Retina (tissue), 1 donor: ENCODE measurements around the gene VMAC.
"Not testable (repeated sequence)": the region's sequence is repeated elsewhere in the genome, so short reads cannot be mapped to it uniquely, and the experiment has no call there.

Experiments
- DNase-seq: peaks from one replicate; pipeline ENCODE4 v3.0.0-alpha.2; 2016

VMAC gene

GRCh38 chr19:5884065-5884811, 20.4 kb upstream of the VMAC start:
- DNase-seq = not testable (repeated sequence)

GRCh38 chr19:5889288-5889971, 15.2 kb upstream of the VMAC start:
- DNase-seq = no peak

- no peak for DNase-seq
Measured at GRCh38 chr19:5890099-5890498, 14.6 kb upstream of the VMAC start.

GRCh38 chr19:5891572-5891937, 13.1 kb upstream of the VMAC start:
- no peak for DNase-seq

GRCh38 chr19:5891938-5892771, 12.5 kb upstream of the VMAC start:
- peak; percentile 69 for DNase-seq

DNA sequence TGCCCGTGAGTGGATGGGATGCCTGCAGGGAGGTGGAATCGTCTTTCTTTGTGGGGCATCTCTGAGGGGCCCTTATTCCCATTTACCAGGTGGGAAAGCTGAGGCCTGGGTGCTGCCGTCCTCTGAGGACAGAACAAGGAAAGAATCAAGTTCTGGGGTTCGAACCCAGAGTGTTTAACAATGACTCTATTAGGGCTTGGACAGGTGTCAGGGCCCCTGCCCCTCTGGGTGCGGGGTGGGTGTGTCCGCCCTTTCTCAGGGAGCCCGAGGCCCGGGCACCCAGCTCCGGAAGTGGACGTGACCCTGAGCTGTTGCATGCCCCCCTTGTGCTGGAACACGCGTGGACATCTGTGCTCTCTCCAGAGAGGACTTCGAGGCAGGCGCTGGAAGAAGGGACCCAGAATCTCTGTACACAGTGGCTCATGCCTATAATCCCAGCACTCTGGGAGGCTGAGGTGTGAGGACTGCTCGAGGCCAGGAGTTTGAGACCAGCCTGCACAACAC, 11.8 kb upstream of the VMAC start:
- no peak for DNase-seq

GRCh38 chr19:5893296-5893903, 11.3 kb upstream of the VMAC start:
- no peak for DNase-seq

DNA sequence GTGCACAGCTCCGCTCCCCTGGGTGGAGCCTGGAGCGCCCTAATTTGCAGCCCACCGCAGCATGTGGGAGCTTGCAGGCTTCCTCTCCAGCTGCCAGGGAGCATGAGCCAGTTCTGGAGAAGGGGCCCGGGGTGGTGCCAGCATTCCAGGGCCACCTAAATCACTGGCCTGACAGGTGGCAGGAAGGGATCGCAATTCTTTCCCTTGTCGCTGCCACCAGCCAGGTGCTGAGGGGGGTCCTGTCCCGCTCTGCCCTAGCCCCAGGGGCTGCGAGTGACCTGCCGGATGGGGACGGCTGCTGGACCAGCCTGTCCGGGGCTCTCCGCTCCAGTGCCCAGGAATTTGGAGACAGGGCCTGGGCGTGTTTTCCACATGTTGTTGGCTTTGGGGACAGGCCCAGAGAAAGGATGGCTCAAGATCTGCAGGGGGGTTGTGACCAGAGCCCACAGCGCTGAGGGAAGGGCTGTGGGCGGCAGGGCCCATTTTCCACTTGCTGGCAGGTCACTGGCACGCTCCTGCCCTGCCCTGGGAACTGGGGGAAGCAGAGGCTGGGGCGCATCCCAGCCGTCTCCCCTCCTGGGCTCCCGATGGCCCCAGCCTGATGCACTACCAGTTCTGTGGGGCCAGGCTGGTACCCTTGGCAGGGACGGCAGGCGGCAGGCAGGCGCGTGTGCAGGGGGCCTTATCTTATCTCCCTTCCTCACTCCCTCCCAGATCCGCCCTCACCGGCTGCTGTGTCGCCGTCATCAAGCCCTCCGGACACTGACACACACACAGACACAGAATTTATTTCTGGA, 10.6 kb upstream of the VMAC start:
- no peak for DNase-seq

- no peak for DNase-seq
Measured at GRCh38 chr19:5894704-5895349, 9.8 kb upstream of the VMAC start.

DNA sequence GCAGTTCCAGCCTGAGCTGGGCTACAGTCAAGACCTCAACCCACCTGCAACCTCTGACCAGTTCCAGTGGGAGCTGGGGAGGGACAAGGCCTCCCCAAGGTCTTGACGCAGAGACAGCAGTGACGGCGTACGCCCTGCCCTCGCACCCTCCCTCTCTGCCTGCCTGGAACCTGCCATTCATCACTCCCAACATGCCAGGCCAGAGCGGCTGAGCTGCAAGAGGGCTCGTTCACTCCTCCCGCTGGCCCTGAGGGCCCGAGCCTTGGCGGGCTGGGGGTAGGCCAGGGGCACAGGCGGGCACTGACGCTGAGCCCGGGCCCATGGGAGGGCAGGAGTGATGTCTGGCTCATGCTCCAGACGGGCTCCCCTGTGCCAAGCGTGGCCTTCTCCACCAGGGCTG, 9.3 kb upstream of the VMAC start:
- no peak for DNase-seq

- no peak for DNase-seq
Measured at GRCh38 chr19:5895890-5896289, 8.8 kb upstream of the VMAC start.

DNA sequence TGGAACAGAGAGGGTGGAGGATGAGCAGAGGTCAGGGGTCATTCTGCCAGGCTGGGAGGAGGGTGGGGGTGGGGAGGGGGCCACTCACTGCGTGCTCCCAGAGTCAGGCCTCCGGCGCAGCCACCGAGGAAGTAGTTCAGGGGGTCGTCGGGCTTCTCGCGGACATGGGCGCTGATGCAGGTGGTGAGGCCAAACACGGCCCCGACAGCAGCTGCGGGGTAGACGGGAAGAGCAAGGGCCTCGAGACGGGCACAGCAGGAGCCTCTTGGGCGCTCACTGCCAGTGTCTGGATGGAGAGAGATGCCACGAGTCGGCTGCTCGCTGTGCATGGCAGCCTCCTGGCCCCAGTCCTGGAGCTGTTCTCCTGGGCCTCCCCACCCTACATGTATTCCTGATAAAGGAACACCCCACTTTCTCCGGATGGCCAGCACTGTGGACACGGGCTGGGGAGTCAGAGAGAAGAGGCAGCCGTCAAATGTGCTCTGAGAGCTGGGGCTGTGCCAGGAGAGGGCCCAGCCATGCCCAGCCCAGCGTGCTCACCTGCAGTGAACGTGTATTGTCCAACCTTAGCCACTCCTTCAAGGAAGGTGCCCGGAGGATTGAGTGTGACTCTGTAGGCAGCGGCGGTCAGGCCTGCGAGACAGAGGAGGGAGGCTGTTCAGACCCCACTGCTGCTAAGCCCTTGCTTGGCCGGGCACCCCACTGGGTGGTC, 8.2 kb upstream of the VMAC start:
- no peak for DNase-seq

- DNase-seq = no peak
Measured at GRCh38 chr19:5897189-5897969, 7.3 kb upstream of the VMAC start.

GRCh38 chr19:5899728-5900526, 4.7 kb upstream of the VMAC start:
- DNase-seq = no peak

- no peak for DNase-seq
Measured at GRCh38 chr19:5900976-5901375, 3.7 kb upstream of the VMAC start.

DNA sequence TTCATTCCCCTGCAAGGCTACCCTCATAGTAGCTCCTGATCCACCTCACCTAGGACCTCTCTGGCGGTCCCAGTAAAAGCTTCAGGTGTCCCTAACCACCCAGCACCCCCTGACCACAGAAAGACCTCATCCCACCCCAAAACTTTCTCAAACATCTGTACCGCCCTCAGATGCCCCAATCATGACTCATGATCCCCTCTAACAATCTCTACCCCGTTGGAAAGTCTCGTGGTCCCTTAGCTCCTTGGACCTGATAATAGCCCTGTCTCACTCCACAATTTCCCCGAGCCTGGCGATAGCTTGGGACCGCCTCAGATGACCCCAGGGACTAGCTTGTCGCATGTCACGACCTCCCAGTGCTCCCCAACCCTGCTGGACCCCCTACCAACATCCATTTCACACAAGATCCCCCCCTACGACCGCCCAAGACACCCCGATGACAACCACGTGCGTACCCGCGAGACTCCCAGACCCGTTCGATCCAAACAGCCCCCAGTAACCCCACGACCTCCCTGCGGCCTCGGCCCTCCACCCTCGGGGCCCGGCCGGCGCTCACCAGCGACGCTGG, 1.5 kb upstream of the VMAC start:
- DNase-seq = no peak

- DNase-seq = peak; percentile 99
Measured at GRCh38 chr19:5903624-5904351, 884 bp upstream of the VMAC start, which contains the start of gene NDUFA11. NDUFA11 (minus strand) TSS chr19:5903790; CDS start chr19:5903708, 82 bp downstream.
